Inflammatory macrophage (primary cell): ENCODE data around the gene FLNA.
"Not testable (repeated sequence)": the region's sequence is repeated elsewhere in the genome, so short reads cannot be mapped to it uniquely, and the experiment has no call there.

Source experiments
- DNase-seq, 2 donors: peaks; one replicate each; pipeline ENCODE4 v3.0.0-alpha.2; 2020 to 2022

FLNA gene

GRCh38 chrX:154304846-154305245 is 69.6 kb downstream of the FLNA start:
- DNase-seq: no peak

- DNase-seq: no peak
These were observed 71.0 kb downstream of the FLNA start for GRCh38 chrX:154303476-154303875.

GRCh38 chrX:154302998-154303397 is 71.4 kb downstream of the FLNA start:
- not testable (repeated sequence) for DNase-seq

GRCh38 chrX:154300816-154301215 is 73.6 kb downstream of the FLNA start:
- peak; percentile 68 to 72 for DNase-seq
